Subcutaneous adipose tissue (tissue), 4 donors: Measurements from ENCODE around the gene ZNF646. TPM values are rescaled to one million over a fixed set of nuclear protein-coding genes. Genes with fewer than 3 reads are reported as not detected.

Experiments
- CTCF ChIP-seq: fragments of 450-650 bp; IDR thresholded peaks from one replicate; pipeline ENCODE4 v1.5.1; 2016; ENCODE audit warnings: low read depth, mild to moderate bottlenecking, control low read depth, antibody characterized with exemption, moderate library complexity
- total RNA-seq, 4 donors: library from RNA; depleted of rRNA; stranded (reverse); fragments of >200 nt; gene quantifications; one replicate each; pipeline ENCODE4 v1.1.0, GENCODE V29; 2016

The ZNF646 gene
- total RNA-seq, 4 donors from 2014 or later = 8.3 to 15.6 (median 14.9) TPM

- TF ChIP-seq CTCF = no peak
Observed at GRCh38 chr16:31093132-31093703, 19.0 kb downstream of the ZNF646 start.

GRCh38 chr16:31094088-31094423 is 19.8 kb downstream of the ZNF646 start:
- no peak for TF ChIP-seq CTCF

GRCh38 chr16:31094424-31095120 is 20.4 kb downstream of the ZNF646 start, which contains the start of gene VKORC1:
TSS of gene VKORC1 (minus strand) at chr16:31094797. CDS start at chr16:31094729, 68 bp downstream.
- no peak for TF ChIP-seq CTCF

GRCh38 chr16:31099860-31100638 is 25.8 kb downstream of the ZNF646 start:
- no peak for TF ChIP-seq CTCF

- no peak for TF ChIP-seq CTCF
Observed at GRCh38 chr16:31105677-31106213, 31.5 kb downstream of the ZNF646 start.

GRCh38 chr16:31106509-31107464 is 32.6 kb downstream of the ZNF646 start:
- no peak for TF ChIP-seq CTCF
